ENCODE measurements around the gene CGNL1. TPM values are rescaled to one million over a fixed set of nuclear protein-coding genes. Genes with fewer than 3 reads are reported as not detected.

CGNL1 gene
- total RNA-seq, 1 donor from 2014 or later, result 0.11 TPM

DNA sequence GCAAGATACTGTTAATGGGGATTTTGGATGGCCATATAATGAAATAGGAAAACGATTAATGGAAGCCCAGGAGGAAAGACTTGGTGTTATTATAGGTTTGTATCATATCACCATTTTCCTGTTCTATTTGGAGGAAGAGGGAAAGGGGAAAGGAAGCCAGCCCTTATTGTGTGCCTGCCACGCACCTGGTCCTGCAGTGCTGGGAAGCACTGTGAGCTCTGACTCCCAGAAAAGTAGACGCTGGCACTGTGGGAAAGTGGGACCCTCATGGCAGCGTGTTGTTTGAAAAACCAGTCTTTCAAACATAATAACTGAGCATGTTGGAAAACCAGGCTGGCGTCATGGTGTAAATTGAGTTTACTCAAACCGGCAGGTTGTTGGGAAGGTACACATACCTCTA, 22.0 kb downstream of the CGNL1 start:
- intact Hi-C loops (cut with micrococcal nuclease), result no loop called here
- ATAC-seq (ENCODE audit: low read depth), result no peak
- H3K9me3 Mint-ChIP-seq, result no peaks in the 10 kb centered on the region
- TF ChIP-seq CTCF (IDR thresholded peaks at IDR 0.05), result no peak
- H3K27me3 Mint-ChIP-seq, result peaks cover 4% of the 10 kb centered on the region
- DNase-seq, result no peak
- ChIA-PET CTCF (no interaction called here), POLR2A (no interaction called here)
- H3K27ac Mint-ChIP-seq, result no peak overlapping the region
- H3K4me3 Mint-ChIP-seq, result no peak overlapping the region
- no peaks in the 10 kb centered on the region for H3K4me1 Mint-ChIP-seq
- no peaks in the 10 kb centered on the region for H3K36me3 Mint-ChIP-seq (ENCODE audit: low read depth)

DNA sequence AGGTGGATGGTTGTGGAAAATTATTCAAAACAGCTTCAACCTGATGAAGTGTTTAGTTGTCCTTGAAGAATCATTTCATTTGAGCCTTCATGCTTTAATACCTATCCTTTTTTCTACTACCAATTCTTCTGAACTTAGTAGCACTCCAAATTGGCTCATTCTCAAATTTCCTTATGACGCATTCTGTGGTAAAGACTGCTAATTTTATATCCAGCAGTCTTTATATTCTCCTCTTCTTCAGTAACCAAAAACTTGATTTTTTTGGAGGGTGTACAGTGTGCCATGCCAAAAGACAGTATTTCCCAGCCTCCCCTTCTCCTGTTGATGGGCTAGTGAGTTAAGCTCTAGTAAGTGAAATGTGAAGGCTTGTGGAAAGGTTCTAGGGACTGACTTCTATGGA, 25.2 kb downstream of the CGNL1 start:
- H3K9me3 Mint-ChIP-seq, result no peaks in the 10 kb centered on the region

DNA sequence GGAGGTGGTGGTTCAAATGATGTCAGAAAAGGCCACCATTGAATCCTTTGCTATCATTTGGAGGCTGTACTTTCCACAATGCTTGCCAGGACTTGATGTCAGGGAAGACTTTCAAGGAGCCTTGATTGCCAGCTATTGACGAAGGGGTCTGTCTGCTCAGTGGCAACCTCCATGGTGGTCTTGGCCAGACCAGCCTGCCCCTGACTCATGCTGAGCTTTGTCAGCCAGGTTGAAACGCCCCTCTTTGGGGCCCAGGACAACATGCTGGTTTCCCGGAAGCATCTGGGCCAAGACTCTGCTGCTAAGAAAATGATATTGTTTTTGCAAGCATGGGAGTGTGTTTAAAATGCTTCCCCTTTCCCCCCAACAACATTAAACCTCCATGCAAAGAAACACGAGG, 26.7 kb downstream of the CGNL1 start:
- Mint-ChIP-seq H3K9me3 (no peaks in the 10 kb centered on the region), H3K27ac (no peak overlapping the region), H3K4me1 (no peaks in the 10 kb centered on the region), H3K27me3 (peaks cover 7% of the 10 kb centered on the region), H3K36me3 (ENCODE audit: low read depth) (no peaks in the 10 kb centered on the region), H3K4me3 (no peak overlapping the region)
- ATAC-seq (ENCODE audit: low read depth) (no peak), DNase-seq (no peak)
- ChIA-PET CTCF (no interaction called here), POLR2A (no interaction called here)
- no peak for TF ChIP-seq CTCF (IDR thresholded peaks at IDR 0.05)
- intact Hi-C loops (cut with micrococcal nuclease), result no loop called here

More for the DNA sequence above, 25.2 kb downstream of the CGNL1 start:
- ATAC-seq (ENCODE audit: low read depth) (no peak), DNase-seq (no peak)
- POLR2A ChIA-PET, result no interaction called here
- intact Hi-C loops (cut with micrococcal nuclease), result no loop called here
- no peaks in the 10 kb centered on the region for H3K36me3 Mint-ChIP-seq (ENCODE audit: low read depth)
- CTCF ChIA-PET, result interaction anchor here (1.1 kb wide), 1 partner anchor 126 kb away, joined by 3 read pairs; no protein-coding TSS in a partner anchor
- peaks cover 7% of the 10 kb centered on the region for H3K27me3 Mint-ChIP-seq
- H3K27ac Mint-ChIP-seq, result no peak overlapping the region
- H3K4me1 Mint-ChIP-seq, result no peaks in the 10 kb centered on the region
- no peak for TF ChIP-seq CTCF (IDR thresholded peaks at IDR 0.05)
- H3K4me3 Mint-ChIP-seq, result no peak overlapping the region

GRCh38 chr15:57403566-57404325, 27.4 kb downstream of the CGNL1 start:
- Mint-ChIP-seq H3K4me1 (no peaks in the 10 kb centered on the region), H3K27ac (no peak overlapping the region), H3K9me3 (no peaks in the 10 kb centered on the region), H3K36me3 (ENCODE audit: low read depth) (no peaks in the 10 kb centered on the region), H3K4me3 (no peak overlapping the region), H3K27me3 (peaks cover 7% of the 10 kb centered on the region)
- ChIA-PET CTCF (no interaction called here), POLR2A (no interaction called here)
- ATAC-seq (ENCODE audit: low read depth) (no peak), DNase-seq (no peak)
- intact Hi-C loops (cut with micrococcal nuclease), result no loop called here
- TF ChIP-seq CTCF (IDR thresholded peaks at IDR 0.05), result no peak

- no peaks in the 10 kb centered on the region for H3K36me3 Mint-ChIP-seq (ENCODE audit: low read depth)
These were observed 28.8 kb downstream of the CGNL1 start for GRCh38 chr15:57405133-57405532.

More at GRCh38 chr15:57405133-57405532, 28.8 kb downstream of the CGNL1 start:
- no peak for TF ChIP-seq CTCF (IDR thresholded peaks at IDR 0.05)
- Mint-ChIP-seq H3K27me3 (peaks cover 7% of the 10 kb centered on the region), H3K4me1 (no peaks in the 10 kb centered on the region), H3K27ac (no peak overlapping the region), H3K4me3 (no peak overlapping the region), H3K9me3 (no peaks in the 10 kb centered on the region)
- no peak for DNase-seq
- ATAC-seq (ENCODE audit: low read depth), result no peak
- CTCF ChIA-PET, result no interaction called here
- POLR2A ChIA-PET, result no interaction called here
- intact Hi-C loops (cut with micrococcal nuclease), result no loop called here

Measured in activated B cell treated with CpG ODN at 0.5 μM for 24 hours (primary cell).